Upper lobe of right lung (tissue), 1 donor: ENCODE data around the gene MOB1A. TPM values are rescaled to one million over a fixed set of nuclear protein-coding genes. Genes with fewer than 3 reads are reported as not detected.
A peak's percentile ranks its signal among the peaks of the same experiment; 100 is the strongest.
"Not testable (repeated sequence)": the region's sequence is repeated elsewhere in the genome, so short reads cannot be mapped to it uniquely, and the experiment has no call there.

Source experiments
- ATAC-seq: fragments of 200-7000 bp; cut with Tn5 transposase; one replicate; pipeline ENCODE4 v1.9.1; 2020; ENCODE audit warnings: mild to moderate bottlenecking, moderate library complexity
- DNase-seq: peaks from one replicate; pipeline ENCODE4 v3.0.0-alpha.2; 2020
- H3K27ac ChIP-seq: fragments of 200-600 bp; one replicate; pipeline ENCODE4 v1.8.0; 2022
- H3K27me3 ChIP-seq: fragments of 200-600 bp; one replicate; pipeline ENCODE4 v1.8.0; 2022; ENCODE audit warnings: mild to moderate bottlenecking
- H3K36me3 ChIP-seq: fragments of 200-600 bp; one replicate; pipeline ENCODE4 v1.8.0; 2022
- H3K4me1 ChIP-seq: fragments of 200-600 bp; one replicate; pipeline ENCODE4 v1.8.0; 2022
- H3K4me3 ChIP-seq: fragments of 200-600 bp; one replicate; pipeline ENCODE4 v1.8.0; 2022; ENCODE audit warnings: mild to moderate bottlenecking
- H3K9me3 ChIP-seq: fragments of 200-600 bp; one replicate; pipeline ENCODE4 v1.8.0; 2022
- CTCF ChIP-seq: fragments of 200-600 bp; IDR thresholded peaks from one replicate; pipeline ENCODE4 v1.8.0; 2022; ENCODE audit warnings: antibody characterized with exemption
- intact Hi-C: fragments of 100-400 bp; cut with DNase I; formaldehyde crosslinking; loops from one replicate; pipeline ENCODE4 v1.11.0; 2022
- total RNA-seq: library from RNA; stranded (reverse); fragmentation: NEBNext Ultra II Directional; extraction: Animal tissue kit (Norgen Biotek cat#: 25700); gene quantifications from one replicate; pipeline ENCODE4 v1.2.1, GENCODE V29; 2021
- donor health status: DM: no; HTN: yes; CAD: no; lungs with severe emphysema.

Gene MOB1A
- total RNA-seq, 1 donor from 2014 or later: 120 TPM

- Histone ChIP-seq H3K4me3 (no peak overlapping the region), H3K27ac (no peak overlapping the region), H3K9me3 (no peaks in the 10 kb centered on the region), H3K4me1 (no peaks in the 10 kb centered on the region), H3K36me3 (peaks cover 9% of the 10 kb centered on the region), H3K27me3 (no peaks in the 10 kb centered on the region)
- no peak for ATAC-seq
- no peak for DNase-seq
- TF ChIP-seq CTCF: no peak
- intact Hi-C loops: no loop called here
Observed at GRCh38 chr2:74131901-74132300, 46.8 kb downstream of the MOB1A start.

- Histone ChIP-seq H3K4me1 (no peaks in the 10 kb centered on the region), H3K4me3 (no peak overlapping the region), H3K27me3 (no peaks in the 10 kb centered on the region), H3K27ac (no peak overlapping the region), H3K36me3 (peaks cover 8% of the 10 kb centered on the region), H3K9me3 (no peaks in the 10 kb centered on the region)
- ATAC-seq: peak; percentile 48
- no peak for TF ChIP-seq CTCF
- intact Hi-C loops: no loop called here
- no peak for DNase-seq
Observed at GRCh38 chr2:74130211-74130995, 48.3 kb downstream of the MOB1A start.

- no peaks in the 10 kb centered on the region for H3K9me3 ChIP-seq
- H3K27me3 ChIP-seq: no peaks in the 10 kb centered on the region
- no peak for TF ChIP-seq CTCF
- H3K27ac ChIP-seq: no peak overlapping the region
- no peaks in the 10 kb centered on the region for H3K36me3 ChIP-seq
- intact Hi-C loops: no loop called here
- no peaks in the 10 kb centered on the region for H3K4me1 ChIP-seq
- H3K4me3 ChIP-seq: no peak overlapping the region
- ATAC-seq (no peak), DNase-seq (no peak)
Observed at GRCh38 chr2:74128206-74128605, 50.5 kb downstream of the MOB1A start.

GRCh38 chr2:74123955-74124354 is 54.7 kb downstream of the MOB1A start:
- DNase-seq, H3K36me3 ChIP-seq, ATAC-seq, H3K4me3 ChIP-seq, intact Hi-C loops, H3K4me1 ChIP-seq, H3K9me3 ChIP-seq, H3K27me3 ChIP-seq, H3K27ac ChIP-seq: not testable (repeated sequence)

- H3K9me3 ChIP-seq, H3K36me3 ChIP-seq, H3K4me1 ChIP-seq, DNase-seq, H3K4me3 ChIP-seq, ATAC-seq, H3K27me3 ChIP-seq, H3K27ac ChIP-seq, intact Hi-C loops: not testable (repeated sequence)
Observed at GRCh38 chr2:74121846-74122245, 56.8 kb downstream of the MOB1A start.

GRCh38 chr2:74119912-74120825 is 58.5 kb downstream of the MOB1A start:
- H3K4me1 ChIP-seq: no peaks in the 10 kb centered on the region
- TF ChIP-seq CTCF: peak; percentile 57
- DNase-seq (peak; percentile 93), ATAC-seq (peak; percentile 99)
- peak overlapping the region; percentile 67 for H3K4me3 ChIP-seq
- H3K9me3 ChIP-seq: no peaks in the 10 kb centered on the region
- peak overlapping the region; percentile 88 for H3K27ac ChIP-seq
- no peaks in the 10 kb centered on the region for H3K27me3 ChIP-seq
- intact Hi-C loops: no loop called here
- no peaks in the 10 kb centered on the region for H3K36me3 ChIP-seq
